ENCODE results near the gene TMX1.

The TMX1 gene

DNA sequence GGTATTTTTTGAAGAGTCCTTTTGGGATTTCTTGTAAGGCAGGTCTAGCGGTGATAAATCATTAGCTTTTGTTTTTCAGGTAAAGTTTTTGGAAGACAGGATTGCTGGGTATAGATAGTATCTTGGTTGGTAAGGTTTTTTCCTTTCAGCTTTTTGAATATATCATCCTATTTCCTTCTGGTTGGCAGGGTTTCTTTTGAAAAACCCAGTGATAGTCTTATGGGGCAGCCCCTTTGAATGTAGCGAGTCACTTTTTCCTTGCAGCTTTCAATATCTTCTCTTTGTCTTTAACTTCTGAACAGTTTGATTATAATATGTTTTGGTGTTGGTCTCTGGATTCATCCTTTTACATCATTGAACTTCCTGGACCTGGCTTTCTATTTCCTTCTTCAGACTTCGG lies 20.2 kb downstream of the TMX1 start:
- H3K27ac Mint-ChIP-seq = peak overlapping the region; percentile 34
- TF ChIP-seq, protein P1, sequence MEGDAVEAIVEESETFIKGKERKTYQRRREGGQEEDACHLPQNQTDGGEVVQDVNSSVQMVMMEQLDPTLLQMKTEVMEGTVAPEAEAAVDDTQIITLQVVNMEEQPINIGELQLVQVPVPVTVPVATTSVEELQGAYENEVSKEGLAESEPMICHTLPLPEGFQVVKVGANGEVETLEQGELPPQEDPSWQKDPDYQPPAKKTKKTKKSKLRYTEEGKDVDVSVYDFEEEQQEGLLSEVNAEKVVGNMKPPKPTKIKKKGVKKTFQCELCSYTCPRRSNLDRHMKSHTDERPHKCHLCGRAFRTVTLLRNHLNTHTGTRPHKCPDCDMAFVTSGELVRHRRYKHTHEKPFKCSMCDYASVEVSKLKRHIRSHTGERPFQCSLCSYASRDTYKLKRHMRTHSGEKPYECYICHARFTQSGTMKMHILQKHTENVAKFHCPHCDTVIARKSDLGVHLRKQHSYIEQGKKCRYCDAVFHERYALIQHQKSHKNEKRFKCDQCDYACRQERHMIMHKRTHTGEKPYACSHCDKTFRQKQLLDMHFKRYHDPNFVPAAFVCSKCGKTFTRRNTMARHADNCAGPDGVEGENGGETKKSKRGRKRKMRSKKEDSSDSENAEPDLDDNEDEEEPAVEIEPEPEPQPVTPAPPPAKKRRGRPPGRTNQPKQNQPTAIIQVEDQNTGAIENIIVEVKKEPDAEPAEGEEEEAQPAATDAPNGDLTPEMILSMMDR (IDR thresholded peaks at IDR 0.05) = no peak
- no peak overlapping the region for H3K4me3 Mint-ChIP-seq
- H3K9me3 Mint-ChIP-seq = peaks cover 13% of the 10 kb centered on the region
- peaks cover 52% of the 10 kb centered on the region for H3K36me3 Mint-ChIP-seq (ENCODE audit: low read depth)
- peaks cover 21% of the 10 kb centered on the region for H3K4me1 Mint-ChIP-seq
- no peak for DNase-seq
- H3K27me3 Mint-ChIP-seq (ENCODE audit: low read depth, poor library complexity) = no peaks in the 10 kb centered on the region

- TF ChIP-seq, protein P1 (IDR thresholded peaks at IDR 0.05) = no peak
- H3K4me1 Mint-ChIP-seq = peaks cover 21% of the 10 kb centered on the region
- peaks cover 13% of the 10 kb centered on the region for H3K9me3 Mint-ChIP-seq
- peaks cover 52% of the 10 kb centered on the region for H3K36me3 Mint-ChIP-seq (ENCODE audit: low read depth)
- DNase-seq = no peak
- H3K4me3 Mint-ChIP-seq = no peak overlapping the region
- peak overlapping the region; percentile 90 for H3K27ac Mint-ChIP-seq
- H3K27me3 Mint-ChIP-seq (ENCODE audit: low read depth, poor library complexity) = no peaks in the 10 kb centered on the region
These were observed 21.1 kb downstream of the TMX1 start for GRCh38 chr14:51261151-51261550.

DNA sequence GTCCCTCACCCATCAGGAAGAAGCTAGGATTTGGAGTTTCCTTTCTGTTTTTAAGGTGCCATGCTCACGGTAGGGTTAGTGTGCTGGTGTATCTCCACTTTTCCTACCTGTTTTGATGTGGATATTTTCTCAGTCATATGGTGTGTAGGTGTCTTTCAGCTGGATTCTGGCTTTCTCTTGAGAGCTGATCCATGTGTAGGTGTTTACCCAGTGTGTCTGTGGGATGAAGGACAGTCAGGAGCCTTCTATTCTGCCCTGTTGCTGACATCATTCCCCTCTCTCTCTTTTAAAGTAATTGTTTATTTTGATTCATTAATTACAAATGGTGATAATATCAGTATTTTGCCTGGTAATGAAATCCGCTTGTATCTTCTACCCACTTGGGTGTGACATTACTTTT lies 22.8 kb downstream of the TMX1 start:
- peak overlapping the region; percentile 98 for H3K27ac Mint-ChIP-seq
- TF ChIP-seq, protein P1 (IDR thresholded peaks at IDR 0.05) = no peak
- H3K27me3 Mint-ChIP-seq (ENCODE audit: low read depth, poor library complexity) = no peaks in the 10 kb centered on the region
- no peak overlapping the region for H3K4me3 Mint-ChIP-seq
- DNase-seq = no peak
- peaks cover 21% of the 10 kb centered on the region for H3K4me1 Mint-ChIP-seq
- H3K9me3 Mint-ChIP-seq = peaks cover 13% of the 10 kb centered on the region
- peaks cover 45% of the 10 kb centered on the region for H3K36me3 Mint-ChIP-seq (ENCODE audit: low read depth)

DNA sequence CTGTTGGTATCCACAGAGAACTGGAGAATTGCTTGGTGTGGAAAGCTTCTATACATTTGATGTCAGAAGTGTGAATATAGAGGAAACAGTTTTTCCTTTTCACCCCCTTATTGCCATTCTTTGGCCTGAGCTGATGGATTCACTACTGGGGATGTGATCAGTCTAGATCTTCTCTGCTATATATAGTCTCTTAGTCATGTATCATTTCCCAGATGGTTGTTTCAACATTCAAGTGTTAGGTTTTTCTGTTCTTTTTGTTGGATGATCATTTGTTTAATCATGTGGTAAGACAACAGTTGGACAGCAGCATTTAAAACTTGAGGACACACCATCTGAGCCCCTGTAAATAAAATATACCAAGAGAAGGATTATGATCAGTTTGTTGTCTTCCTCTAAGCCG lies 29.6 kb downstream of the TMX1 start:
- H3K9me3 Mint-ChIP-seq = peaks cover 5% of the 10 kb centered on the region
- H3K4me3 Mint-ChIP-seq = no peak overlapping the region
- TF ChIP-seq, protein P1 (IDR thresholded peaks at IDR 0.05) = no peak
- peaks cover 11% of the 10 kb centered on the region for H3K36me3 Mint-ChIP-seq (ENCODE audit: low read depth)
- H3K4me1 Mint-ChIP-seq = peaks cover 4% of the 10 kb centered on the region
- DNase-seq = no peak
- no peaks in the 10 kb centered on the region for H3K27me3 Mint-ChIP-seq (ENCODE audit: low read depth, poor library complexity)
- no peak overlapping the region for H3K27ac Mint-ChIP-seq

DNA sequence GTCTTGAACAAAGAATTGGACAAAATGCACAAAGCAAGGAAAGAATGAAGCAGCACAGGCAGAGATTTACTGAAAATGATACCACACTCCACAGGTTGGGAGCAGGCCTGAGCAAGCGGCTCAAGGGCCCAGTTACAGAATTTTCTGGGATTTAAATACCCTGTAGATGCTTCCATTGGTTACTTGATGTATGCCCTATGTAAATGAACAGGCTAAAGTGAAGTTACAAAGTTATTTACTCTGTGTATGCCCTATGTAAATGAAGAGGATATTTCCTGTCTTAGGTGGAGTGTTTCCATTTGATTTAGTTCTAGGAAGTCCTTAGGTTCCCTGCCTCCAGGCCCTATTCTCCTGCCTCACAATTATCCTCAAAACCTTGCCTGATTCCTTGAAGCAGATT lies 36.6 kb downstream of the TMX1 start:
- Mint-ChIP-seq H3K27ac (no peak overlapping the region), H3K4me1 (peaks cover 10% of the 10 kb centered on the region), H3K4me3 (no peak overlapping the region), H3K27me3 (ENCODE audit: low read depth, poor library complexity) (no peaks in the 10 kb centered on the region), H3K9me3 (peaks cover 5% of the 10 kb centered on the region), H3K36me3 (ENCODE audit: low read depth) (no peaks in the 10 kb centered on the region)
- TF ChIP-seq, protein P1 (IDR thresholded peaks at IDR 0.05) = no peak
- no peak for DNase-seq

GRCh38 chr14:51277753-51278415 lies 37.8 kb downstream of the TMX1 start:
- H3K36me3 Mint-ChIP-seq (ENCODE audit: low read depth) = no peaks in the 10 kb centered on the region
- H3K9me3 Mint-ChIP-seq = peaks cover 5% of the 10 kb centered on the region
- DNase-seq = no peak

More at GRCh38 chr14:51277753-51278415, 37.8 kb downstream of the TMX1 start:
- H3K4me3 Mint-ChIP-seq = no peak overlapping the region
- H3K27ac Mint-ChIP-seq = no peak overlapping the region
- TF ChIP-seq, protein P1 (IDR thresholded peaks at IDR 0.05) = no peak
- no peaks in the 10 kb centered on the region for H3K27me3 Mint-ChIP-seq (ENCODE audit: low read depth, poor library complexity)
- peaks cover 10% of the 10 kb centered on the region for H3K4me1 Mint-ChIP-seq
